ENCODE measurements around the gene TMEM252.

Gene TMEM252

DNA sequence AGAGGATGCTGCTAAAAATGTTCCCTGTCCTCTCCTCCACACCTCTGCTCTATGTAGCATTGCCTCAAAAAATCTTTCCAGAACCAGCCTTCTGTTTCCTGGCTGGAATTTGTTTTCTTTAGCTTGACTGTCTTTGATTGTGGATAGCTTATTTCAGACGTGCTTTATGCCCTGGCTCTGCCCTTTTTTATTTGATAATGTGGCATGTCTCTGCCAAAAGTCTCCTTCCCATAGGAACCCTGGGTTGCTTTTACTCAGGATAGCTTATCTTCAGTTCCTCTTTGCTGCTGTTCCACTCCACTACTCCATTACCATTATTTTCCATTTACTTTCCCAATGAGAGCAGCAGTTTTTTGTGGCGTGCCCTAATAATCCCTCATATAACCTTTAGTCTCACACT, 885 bp upstream of the TMEM252 start:
- DNase-seq (ENCODE audit: low read depth), result no peak

DNA sequence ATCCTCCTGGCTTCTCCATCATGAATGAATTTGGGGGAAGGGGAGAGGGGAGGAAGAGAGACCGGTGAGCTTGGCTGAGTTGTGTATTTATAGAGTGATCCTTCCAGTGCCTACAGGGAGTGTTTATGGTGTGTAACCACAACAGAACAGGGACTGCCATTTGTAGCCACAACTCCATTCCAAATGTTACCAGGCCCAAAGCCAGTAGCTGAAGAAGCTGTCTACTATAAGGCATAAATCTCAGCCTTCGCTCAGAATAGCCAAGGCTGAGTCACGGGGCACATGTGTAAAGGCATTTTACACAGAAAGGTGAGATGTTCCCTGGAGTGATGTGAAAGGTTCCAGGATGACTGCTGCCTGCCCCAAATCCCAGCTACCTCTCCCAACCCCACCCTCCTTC, 2.5 kb downstream of the TMEM252 start:
- DNase-seq (ENCODE audit: low read depth), result no peak

DNA sequence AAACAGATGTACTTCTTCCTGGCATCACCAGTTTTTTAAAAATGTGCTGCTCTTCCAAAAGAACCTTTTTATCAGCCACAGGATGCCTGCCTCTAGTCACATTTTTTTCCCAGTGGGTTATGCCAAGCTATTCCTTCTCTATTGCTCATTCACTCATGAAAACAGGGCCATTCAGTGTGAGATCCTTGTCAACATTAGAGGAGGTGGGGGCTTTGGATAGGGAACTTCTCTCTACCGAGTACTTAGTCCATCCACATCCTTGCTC, 3.1 kb downstream of the TMEM252 start:
- DNase-seq (ENCODE audit: low read depth), result no peak

DNA sequence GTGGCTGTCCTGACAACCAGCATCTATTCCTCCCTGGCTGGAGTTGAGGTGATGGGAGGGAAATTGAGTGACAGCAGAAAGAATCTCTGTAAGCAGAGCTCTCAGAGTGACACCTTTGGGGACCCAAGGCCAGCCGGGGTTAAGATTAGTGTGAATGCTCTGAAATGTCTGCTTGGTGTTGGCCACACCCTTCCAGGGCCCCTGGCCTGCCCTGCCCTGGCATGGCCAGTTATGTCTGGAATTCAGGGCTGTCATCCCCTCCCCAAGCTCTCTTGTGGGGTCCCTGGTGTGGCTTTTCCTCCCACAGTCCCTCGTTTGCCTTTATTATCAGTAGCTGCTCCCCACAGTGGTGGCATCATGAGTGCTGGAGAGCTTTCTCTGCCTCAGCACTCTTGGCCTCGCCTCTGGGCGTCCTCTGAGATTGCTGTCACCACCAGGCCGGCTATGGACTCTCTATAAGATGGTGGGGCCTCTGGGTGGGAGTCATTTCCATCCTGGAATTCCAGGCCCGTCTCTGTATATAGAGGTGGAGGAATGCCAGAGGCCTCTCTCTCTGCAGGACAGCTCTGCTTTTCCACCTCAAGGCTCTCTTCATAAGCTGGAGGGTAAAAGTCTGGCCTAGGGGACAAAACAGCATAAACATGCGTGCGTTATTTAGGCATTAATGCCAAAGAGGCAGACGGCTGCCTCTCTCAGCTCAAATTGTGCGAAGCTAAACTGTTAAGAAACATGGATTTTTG, 3.6 kb downstream of the TMEM252 start:
- no peak for DNase-seq (ENCODE audit: low read depth)

DNA sequence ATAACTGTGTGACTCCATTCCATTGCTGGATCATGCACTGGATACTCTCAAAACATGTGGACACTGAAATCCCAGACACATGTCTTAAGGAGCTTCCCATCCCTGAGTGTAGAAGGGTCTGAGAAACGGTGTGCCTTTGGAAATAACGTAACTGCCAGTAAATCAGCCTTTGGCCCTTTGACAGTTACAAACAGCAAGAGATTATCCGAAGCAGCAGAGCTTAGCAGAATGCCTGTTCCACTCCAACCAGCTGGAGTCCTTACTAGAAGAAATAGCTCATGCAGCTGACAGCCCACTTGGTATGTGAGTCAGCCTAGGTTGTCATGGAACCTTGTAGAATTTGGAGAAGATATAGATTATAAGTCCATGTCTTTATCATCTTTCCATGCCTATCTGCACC, 7.0 kb downstream of the TMEM252 start:
- no peak for DNase-seq (ENCODE audit: low read depth)

DNA sequence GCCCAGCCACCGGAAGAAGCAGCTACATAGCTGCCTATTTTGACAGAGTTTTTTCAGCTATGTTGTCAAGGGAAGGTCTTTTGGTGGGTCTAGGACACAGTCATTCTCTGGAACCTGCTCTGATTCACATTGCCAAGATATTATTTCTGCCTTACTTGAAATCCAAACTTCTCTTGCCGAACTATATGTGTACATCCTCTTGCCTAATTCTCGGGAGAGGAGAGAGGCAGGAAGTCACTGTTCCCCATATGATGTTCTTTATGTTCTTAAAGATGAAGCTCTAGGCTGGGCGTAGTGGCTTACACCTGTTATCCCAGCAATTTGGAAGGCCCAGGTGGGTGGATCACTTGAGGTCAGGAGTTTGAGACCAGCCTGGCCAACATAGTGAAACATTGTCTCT, 8.6 kb downstream of the TMEM252 start:
- DNase-seq (ENCODE audit: low read depth), result no peak

DNA sequence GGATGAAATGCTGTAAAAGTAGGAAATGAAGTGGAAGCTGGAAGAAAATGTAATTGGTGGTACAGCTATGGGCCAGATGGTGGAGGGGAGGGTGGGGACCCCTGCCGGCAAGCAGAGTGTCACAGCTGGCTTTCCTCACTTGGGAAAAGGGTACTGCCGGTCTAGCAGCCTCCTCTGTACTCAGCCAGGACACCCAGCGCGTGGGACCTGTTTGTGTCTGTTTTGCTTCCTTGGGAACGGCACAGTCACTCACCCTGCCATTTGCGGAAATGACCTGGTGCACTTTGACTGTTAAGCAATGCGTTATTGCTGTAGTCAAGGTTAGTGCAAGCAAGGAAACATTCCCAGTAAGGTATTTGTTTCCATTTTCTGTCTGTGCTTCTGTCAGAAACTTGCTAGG, 10.1 kb downstream of the TMEM252 start:
- no peak for DNase-seq (ENCODE audit: low read depth)

DNA sequence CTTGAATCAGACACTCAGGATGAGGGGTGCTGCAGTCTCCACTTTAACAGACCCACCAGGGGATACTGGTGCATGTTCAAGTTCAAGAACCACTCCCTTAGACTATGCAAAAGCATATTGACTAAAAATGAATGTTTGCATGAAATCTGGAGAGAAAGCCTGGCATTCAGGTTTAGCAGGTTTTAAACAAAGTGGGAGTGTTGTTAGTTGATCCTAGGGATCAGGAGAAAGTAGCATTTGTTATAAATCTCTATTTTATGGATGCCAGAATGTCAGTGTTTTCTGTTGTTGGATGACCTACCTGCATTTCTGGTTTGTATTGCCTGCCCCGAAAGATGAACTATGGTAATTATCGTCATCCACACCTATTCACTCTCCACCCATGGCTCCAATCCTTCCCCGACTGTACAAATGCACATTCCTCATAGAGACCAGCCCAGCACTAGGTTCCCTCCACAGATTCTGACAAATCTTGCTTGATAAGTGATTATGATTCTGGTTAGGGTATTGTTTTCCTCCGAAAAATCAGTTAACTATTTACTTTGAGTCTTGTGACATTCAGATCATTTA, 17.2 kb downstream of the TMEM252 start:
- DNase-seq (ENCODE audit: low read depth), result no peak

DNA sequence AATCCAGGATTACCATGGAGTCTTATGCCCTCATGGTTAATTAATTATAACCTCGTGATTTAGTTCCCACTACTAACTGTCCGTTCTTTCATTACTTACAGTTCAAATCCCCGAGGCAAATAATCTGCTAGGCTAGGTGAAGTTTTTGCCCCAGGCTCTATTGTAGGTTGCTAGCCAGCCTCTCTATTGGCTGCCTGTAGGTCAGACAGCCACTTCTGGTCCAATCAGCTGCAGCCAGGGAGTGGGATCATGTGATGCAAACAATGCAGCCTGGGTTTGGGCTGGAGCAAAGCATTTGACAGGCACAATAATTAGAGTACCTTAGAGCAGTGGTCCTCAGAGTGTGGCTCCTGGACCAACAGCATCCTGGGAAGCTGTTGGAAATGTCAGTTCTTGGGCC, 17.7 kb downstream of the TMEM252 start:
- no peak for DNase-seq (ENCODE audit: low read depth)

DNA sequence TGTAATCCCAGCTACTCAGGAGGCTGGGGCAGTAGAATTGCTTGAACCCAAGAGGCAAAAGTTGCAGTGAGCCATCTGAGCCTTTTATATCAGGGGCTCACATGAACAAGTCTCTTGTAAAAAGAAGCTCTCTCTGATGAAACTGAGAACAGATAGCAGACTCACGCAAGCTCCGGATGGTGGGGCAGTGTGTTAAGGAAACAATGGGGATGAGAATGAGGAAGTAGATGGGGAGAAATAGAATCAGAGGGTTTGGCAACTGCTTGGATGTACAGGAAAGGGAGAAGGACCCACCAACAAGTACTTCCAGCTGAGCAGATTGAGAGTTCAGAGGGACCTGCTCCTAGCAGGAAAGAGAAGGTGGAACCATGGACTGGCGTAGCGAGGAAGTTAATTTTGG, 18.6 kb downstream of the TMEM252 start:
- no peak for DNase-seq (ENCODE audit: low read depth)

DNA sequence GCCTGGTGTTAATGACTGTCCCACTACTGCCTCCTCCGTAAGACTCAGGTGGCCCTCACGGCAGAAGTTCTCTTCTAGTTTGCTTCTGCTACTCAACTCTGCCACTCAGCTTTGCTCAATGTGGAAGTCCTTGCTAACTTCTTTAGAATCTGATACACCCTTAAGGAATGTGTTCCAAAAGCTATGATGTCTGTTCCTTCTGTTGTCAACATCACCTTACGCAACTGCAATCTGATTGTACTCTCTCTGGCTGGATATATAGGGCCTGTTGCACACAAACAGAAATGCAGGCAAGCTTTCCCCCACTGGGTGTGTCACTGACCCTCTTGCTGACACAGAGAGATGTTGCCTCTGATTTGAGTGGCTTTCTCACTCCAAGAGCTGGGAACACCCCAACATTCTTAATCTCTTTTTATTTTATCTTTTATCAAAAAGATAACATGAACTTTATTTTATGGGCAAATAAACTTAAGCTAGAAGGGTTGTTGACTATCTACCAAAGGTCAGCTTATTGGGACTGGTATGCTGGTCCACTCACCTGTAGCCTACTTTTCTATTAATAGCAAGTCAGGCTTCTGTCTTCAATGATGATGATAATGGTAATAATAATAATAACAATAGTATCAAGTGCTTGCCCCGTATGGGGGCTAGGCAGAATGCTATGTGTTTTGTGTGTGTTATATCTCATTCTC, 25.2 kb downstream of the TMEM252 start:
- DNase-seq (ENCODE audit: low read depth), result peak; percentile 37

DNA sequence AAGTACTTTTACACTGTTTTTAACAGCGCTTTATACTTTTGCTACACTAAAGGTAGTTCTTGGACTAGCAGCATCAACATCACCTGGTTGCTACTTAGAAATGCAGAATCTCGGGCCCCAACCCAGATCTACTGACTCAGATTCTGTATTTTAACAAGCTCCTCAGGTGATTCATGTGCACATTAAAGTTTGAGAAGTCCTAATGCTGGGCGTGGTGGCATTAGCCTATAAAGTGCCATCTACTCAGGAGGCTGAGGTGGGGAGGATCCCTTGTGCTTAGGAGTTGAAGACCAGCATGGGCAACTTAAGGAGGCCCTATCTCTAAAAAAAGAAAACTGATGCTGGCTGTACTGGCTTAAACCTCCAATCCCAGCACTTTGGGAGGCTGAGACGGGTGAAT, 26.7 kb downstream of the TMEM252 start:
- DNase-seq (ENCODE audit: low read depth), result no peak

DNA sequence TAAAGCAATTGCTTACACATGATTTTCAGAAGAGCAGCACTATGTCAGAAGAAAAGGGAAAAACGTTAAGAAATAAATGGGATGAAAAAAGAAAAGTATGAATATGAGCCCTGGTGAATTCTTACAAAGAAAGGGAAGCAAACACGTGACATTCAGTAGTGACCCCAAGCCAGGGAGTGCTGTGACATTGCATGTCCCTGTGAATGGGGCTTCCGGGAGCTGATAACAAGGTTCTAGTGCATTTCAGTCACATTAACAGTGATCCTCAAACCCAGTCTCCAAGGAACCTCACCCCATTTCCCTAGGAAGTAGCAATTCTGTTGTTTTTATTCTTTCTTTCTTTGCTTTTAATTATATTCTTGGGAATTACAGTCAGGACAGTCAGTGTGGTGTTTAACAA, 27.3 kb downstream of the TMEM252 start:
- DNase-seq (ENCODE audit: low read depth), result no peak

DNA sequence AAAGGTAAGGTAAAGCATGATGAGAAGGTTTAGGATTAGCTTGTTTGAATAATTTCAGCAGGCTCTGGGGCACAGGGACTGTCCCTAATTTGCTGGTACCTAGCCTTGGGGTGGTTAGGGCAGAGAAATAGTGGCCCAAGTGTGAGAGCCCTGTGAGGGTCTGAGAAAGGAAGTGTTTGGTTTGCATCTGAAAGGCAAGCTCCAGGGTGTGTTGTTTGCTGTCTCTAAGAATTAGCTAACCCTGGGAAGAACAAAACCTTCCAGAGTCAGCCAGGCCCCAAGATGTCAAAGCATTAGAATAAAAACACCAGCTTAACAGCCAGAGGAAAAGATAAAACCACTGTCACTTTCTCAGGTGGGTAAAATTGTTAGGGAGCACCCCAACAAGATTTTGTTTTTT, 31.0 kb downstream of the TMEM252 start:
- DNase-seq (ENCODE audit: low read depth), result no peak

DNA sequence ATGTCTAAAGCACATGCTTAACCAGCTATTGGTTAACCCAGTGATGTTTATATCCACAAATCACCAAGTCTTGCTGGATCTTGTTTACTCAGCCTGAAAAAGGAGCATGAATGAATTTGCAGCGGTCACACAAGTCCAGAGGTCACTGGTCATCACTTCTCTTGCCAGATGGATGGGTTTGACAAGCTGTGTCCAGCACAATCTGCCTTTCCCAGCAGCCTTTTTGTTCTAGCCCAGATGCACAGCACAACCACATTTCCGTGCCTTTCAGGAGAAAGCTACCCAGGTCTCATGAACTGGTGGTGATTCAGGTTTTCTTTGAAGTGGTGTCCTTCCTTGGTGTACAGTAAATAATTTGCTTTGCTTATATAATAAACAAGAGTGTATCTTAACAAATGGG, 32.1 kb downstream of the TMEM252 start:
- DNase-seq (ENCODE audit: low read depth), result no peak

DNA sequence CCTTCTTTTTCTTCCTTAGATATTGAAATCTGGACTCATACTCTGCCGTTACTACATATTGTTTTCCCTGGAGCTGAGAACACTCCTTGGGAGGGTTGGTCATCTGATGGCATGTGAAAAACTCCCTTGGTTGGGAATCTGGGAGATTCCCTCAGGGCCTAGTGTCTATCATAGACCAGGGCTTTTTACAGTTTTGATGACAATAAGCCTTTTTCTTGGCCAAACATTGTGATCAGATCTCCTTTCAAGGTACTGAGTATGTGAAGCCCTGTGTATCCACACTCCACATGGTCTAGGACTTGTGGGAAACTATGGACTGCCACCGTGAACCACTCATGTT, 32.9 kb downstream of the TMEM252 start:
- no peak for DNase-seq (ENCODE audit: low read depth)

DNA sequence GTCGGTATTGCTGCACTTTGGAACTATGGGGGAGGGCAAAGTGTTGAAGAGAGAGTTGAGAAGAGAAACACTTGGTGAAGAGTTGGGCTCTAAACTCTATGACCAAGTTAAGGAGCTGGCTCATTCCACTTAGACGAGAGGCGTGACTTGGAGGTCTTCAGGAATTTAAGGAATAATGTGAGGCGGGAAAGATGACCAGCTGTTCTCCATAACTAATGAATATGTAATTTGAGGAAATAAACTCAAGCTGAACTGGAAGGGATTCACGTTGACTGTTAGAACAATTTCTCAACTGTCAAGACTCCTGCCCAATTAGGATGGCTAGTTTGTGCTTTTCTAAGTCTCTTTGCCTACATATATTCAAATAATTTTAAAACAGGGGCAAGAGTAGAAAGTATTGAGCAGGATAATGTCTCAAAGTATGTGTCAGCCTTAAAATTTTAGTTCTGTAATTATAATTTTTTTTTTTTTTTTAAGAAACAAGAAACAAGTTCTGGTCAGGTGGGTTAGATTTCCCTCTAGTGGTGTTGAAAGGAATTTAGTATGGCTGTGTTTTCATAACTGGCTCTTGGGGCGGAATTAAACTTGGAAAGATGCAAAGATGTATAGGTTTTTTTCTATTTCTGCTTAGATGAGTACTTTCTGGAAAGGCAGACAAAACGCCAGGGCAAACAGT, 33.4 kb downstream of the TMEM252 start:
- peak; percentile 13 for DNase-seq (ENCODE audit: low read depth)

DNA sequence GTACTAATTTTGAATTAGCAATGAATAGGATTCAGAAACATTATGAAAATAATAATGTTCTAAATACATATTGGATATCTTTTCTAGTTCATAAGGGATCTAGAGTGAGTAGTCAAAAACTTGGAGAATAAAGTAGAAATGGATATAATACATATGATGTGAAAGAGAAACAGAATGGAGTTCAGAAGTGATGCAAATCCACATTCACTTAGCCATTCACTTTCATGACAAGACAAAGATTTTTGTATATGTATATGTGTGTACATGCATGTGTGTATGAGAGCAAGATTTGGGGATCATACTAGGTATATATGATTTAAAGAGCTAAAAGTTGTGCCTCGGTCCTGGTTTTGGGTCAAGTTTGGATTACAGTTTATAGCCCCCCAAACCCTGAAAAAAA, 34.1 kb downstream of the TMEM252 start:
- no peak for DNase-seq (ENCODE audit: low read depth)

DNA sequence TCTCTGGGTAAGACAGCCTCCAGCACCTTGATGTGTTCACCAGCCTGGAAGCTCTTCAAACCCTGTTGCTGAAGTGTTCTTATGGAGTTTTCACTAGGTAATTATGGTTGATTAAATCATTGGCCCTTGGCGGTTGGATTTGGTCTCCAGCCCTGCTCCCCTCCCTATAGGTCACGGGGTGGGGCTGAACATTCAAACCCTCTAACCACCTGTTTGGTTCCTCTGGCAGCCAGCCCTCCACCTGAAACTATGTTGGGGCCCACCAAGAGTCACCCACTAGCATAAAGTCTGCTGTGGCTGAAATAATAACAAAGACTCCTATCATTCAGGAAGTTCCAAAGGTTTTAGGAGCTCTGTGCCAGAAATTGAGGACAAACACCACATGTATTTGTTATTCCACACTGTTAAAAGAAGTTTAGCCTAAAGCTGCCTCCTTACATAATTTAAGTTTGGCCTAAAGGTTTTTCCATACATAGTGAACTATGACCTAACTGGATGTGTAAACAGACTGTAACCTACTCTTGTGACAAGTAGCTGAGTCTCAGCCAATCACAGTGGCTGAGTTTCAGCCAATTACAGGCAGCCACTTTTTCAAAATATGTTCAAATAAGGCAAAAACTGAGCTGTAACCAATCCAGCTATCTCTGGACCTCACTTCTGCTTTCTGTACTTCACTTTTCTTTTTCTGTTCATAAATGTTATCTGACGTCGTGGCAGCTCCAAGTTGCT, 34.8 kb downstream of the TMEM252 start:
- no peak for DNase-seq (ENCODE audit: low read depth)

DNA sequence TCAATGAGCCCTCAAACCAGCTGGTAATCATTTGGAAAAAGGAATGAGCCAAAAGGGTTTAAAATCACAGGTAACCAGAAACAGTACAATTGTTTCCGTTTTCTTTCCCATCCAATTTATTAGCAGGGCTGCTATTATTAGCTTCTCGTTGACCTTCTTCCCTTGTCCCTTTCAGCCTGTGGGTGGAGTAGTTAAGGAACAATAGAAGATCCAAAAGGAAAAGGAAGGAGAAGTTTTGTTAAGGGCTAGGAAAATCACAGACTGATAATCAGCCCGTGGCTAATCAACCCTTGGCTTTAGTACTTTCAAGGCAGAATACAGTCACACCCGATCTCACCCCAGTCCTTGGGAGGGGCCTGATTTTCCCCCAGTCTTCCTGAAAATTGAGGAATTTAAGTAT, 38.4 kb downstream of the TMEM252 start:
- DNase-seq (ENCODE audit: low read depth), result no peak

DNA sequence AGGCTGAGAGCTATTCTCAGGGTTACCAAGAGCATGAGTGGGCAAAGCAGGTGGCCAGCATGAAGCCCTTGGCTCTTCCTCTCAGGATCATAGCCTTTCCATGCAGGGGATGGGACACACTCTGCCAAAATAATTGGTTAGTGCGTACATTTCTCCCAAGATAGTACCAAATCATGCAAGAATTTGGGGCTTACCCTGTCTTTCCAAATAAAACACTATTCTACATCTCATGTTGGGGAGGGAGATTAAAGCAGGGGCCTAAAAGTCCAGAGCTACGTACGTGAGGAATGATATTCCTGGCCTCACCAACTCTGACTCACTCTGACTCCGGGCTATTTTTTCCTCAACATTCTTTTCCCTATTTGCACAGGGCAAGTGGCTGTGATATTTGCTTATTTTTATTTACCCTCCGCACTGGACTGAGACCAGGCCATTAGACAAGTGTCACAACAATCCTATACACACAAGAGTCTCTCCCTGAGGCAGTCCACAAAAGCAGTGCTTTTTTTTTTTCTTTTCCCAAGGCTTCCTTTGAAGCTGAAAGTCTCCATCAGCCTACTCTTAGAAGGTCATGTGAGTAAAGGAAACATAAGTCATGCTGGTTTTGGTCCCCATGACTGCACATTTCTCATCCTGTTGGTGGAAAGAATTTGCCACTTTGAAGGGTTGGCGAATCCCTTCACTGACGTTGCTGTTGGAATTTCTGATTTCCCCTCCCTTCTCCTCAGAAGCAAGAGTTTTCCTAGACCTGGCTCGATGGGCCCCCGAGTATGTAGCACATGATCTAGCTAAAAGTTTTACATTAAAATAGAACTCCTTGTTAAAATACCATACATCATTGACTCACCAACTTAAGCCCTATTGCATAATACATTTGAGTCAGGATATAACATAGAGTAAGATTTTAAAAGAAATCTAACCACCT, 40.0 kb downstream of the TMEM252 start:
- DNase-seq (ENCODE audit: low read depth), result no peak

DNA sequence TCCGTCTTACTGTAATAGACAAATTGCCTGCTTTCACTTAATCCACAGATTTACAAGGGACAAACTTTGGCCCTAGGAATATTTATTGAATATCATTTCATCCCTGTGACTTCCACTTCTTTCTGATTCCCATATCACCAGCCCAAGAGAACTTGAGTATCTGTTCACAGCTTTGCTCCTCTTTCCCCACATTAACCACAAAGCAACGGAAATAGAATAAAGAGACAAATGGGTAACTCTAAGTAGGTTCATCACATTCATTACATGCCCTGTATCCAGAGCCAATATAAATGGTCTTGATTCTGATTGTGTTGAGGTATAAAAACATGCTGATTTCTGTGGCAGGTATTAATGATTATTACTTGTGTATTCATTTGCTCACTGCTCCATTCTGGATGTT, 41.9 kb downstream of the TMEM252 start:
- DNase-seq (ENCODE audit: low read depth), result no peak
